GM19438 (cell line): ENCODE data around the gene SPDYE5.

Experiments
- ATAC-seq: cut with Tn5 transposase; IDR thresholded peaks from one replicate; pipeline ENCODE4 v1.9.1; 2021; ENCODE audit warnings: low read depth; ENCODE audit not compliant: unreplicated experiment

The SPDYE5 gene

GRCh38 chr7:75536940-75537538, 44.9 kb downstream of the SPDYE5 start:
- ATAC-seq: no peak

- ATAC-seq: no peak
These were observed 45.6 kb downstream of the SPDYE5 start for GRCh38 chr7:75537731-75538130.

GRCh38 chr7:75546237-75547015, 54.3 kb downstream of the SPDYE5 start:
- ATAC-seq: no peak
